ENCODE data around the gene FRMD5.

DNA sequence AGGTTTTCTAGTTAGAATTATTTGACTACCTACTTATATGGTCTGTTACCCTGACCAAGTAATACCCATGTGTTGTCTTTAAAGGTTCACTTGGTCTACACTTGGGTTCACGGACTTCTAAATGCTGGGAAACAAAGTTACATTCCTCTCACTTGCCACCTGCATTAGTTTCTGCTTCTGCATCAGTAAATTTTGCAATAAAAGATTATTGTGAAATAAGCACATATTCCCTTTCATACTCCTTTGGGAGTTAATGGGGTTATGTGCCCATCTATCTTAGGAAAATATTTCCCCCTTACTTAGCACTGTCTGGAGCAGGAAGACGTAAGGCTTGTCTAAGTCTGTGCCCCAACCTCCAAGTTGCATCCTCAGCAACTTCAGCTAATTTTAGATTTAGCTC, 160.7 kb downstream of the FRMD5 start:
- TF ChIP-seq, protein P1, sequence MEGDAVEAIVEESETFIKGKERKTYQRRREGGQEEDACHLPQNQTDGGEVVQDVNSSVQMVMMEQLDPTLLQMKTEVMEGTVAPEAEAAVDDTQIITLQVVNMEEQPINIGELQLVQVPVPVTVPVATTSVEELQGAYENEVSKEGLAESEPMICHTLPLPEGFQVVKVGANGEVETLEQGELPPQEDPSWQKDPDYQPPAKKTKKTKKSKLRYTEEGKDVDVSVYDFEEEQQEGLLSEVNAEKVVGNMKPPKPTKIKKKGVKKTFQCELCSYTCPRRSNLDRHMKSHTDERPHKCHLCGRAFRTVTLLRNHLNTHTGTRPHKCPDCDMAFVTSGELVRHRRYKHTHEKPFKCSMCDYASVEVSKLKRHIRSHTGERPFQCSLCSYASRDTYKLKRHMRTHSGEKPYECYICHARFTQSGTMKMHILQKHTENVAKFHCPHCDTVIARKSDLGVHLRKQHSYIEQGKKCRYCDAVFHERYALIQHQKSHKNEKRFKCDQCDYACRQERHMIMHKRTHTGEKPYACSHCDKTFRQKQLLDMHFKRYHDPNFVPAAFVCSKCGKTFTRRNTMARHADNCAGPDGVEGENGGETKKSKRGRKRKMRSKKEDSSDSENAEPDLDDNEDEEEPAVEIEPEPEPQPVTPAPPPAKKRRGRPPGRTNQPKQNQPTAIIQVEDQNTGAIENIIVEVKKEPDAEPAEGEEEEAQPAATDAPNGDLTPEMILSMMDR (IDR thresholded peaks at IDR 0.05; ENCODE audit: poor library complexity) = no peak
- TF ChIP-seq EZH2 (IDR thresholded peaks at IDR 0.05; ENCODE audit: borderline replicate concordance) (no peak), EZH2phosphoT487 (IDR thresholded peaks at IDR 0.05; ENCODE audit: low read depth, severe bottlenecking, unreplicated experiment) (no peak)
